ENCODE measurements around the gene TBC1D7.

- TF ChIP-seq, protein P1, sequence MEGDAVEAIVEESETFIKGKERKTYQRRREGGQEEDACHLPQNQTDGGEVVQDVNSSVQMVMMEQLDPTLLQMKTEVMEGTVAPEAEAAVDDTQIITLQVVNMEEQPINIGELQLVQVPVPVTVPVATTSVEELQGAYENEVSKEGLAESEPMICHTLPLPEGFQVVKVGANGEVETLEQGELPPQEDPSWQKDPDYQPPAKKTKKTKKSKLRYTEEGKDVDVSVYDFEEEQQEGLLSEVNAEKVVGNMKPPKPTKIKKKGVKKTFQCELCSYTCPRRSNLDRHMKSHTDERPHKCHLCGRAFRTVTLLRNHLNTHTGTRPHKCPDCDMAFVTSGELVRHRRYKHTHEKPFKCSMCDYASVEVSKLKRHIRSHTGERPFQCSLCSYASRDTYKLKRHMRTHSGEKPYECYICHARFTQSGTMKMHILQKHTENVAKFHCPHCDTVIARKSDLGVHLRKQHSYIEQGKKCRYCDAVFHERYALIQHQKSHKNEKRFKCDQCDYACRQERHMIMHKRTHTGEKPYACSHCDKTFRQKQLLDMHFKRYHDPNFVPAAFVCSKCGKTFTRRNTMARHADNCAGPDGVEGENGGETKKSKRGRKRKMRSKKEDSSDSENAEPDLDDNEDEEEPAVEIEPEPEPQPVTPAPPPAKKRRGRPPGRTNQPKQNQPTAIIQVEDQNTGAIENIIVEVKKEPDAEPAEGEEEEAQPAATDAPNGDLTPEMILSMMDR (IDR thresholded peaks at IDR 0.05), result no peak
- TF ChIP-seq POLR2A (IDR thresholded peaks at IDR 0.05), result no peak
Observed at GRCh38 chr6:13295576-13295975, 32.8 kb downstream of the TBC1D7 start.

Data from thyroid gland (tissue), 4 donors.